H1 (cell line): Measurements from ENCODE around the gene BTRC. TPM values are rescaled to one million over a fixed set of nuclear protein-coding genes. Genes with fewer than 3 reads are reported as not detected.

Experiments
- CTCF ChIA-PET: fragments of 300-600 bp; sonication (Branson Sonifier 250); formaldehyde crosslinking; loops from one replicate; lab custom pipeline; 2021; ENCODE audit not compliant: partially characterized antibody; lab: Charles Lee
- POLR2A ChIA-PET: fragments of 300-600 bp; sonication (Branson Sonifier 250); formaldehyde crosslinking; loops from one replicate; lab custom pipeline; 2021; ENCODE audit warnings: inconsistent platforms; ENCODE audit not compliant: partially characterized antibody; lab: Charles Lee
- DNase-seq, 2 experiments: peaks; one replicate each; pipeline versions ENCODE4 v3.0.0 to v3.0.0-alpha.2; 2010 to 2022; ENCODE audit warnings: low spot score in 2 of 2, low read depth in 1 of 2, mixed read lengths in 1 of 2
- FAIRE-seq: peaks from 2 replicates; lab custom pipeline; 2011; peaks lifted over from hg19 to GRCh38; lab: Jason Lieb, UNC
- H2AFZ ChIP-seq: 2 replicates; pipeline ENCODE4 v1.8.1; 2012; ENCODE audit warnings: low read length, inconsistent platforms
- H2AK5ac ChIP-seq: 2 replicates; pipeline ENCODE4 v1.6.1; 2013; ENCODE audit warnings: low read depth, low read length
- H2BK120ac ChIP-seq: replicated peaks from 2 replicates; pipeline ENCODE3; 2013; ENCODE audit warnings: low read depth, low read length, inconsistent platforms
- H2BK12ac ChIP-seq: 2 replicates; pipeline ENCODE4 v1.6.1; 2013; ENCODE audit warnings: low read depth, low read length
- H2BK15ac ChIP-seq: 2 replicates; pipeline ENCODE4 v1.6.1; 2013; ENCODE audit warnings: low read length
- H2BK20ac ChIP-seq: 2 replicates; pipeline ENCODE4 v1.6.1; 2013; ENCODE audit warnings: low read length
- H2BK5ac ChIP-seq: 2 replicates; pipeline ENCODE4 v1.6.1; 2013; ENCODE audit warnings: low read depth, low read length
- H3K14ac ChIP-seq: 2 replicates; pipeline ENCODE4 v1.6.1; 2013; ENCODE audit warnings: inconsistent platforms; ENCODE audit not compliant: insufficient read length
- H3K18ac ChIP-seq: 2 replicates; pipeline ENCODE4 v1.6.1; 2013; ENCODE audit warnings: low read length; ENCODE audit errors: extremely low read depth
- H3K23ac ChIP-seq: 2 replicates; pipeline ENCODE4 v1.6.1; 2013; ENCODE audit warnings: inconsistent platforms; ENCODE audit not compliant: insufficient read length
- H3K23me2 ChIP-seq: 2 replicates; pipeline ENCODE4 v1.6.1; 2013; ENCODE audit warnings: low read depth, low read length
- H3K27ac ChIP-seq: 2 replicates; pipeline ENCODE4 v1.6.1; 2011; ENCODE audit warnings: low read depth, low read length, inconsistent platforms
- H3K27me3 ChIP-seq, 4 experiments: replicated peaks in 1 of 4; 1 replicate in 1 of 4; 2 replicates in 3 of 4; pipeline versions ENCODE4 v1.6.1 to v1.8.1; 2011 to 2013; ENCODE audit warnings: low read length in 3 of 4, mild to moderate bottlenecking in 3 of 4, inconsistent platforms in 2 of 4, mixed read lengths in 2 of 4, moderate library complexity in 1 of 4; ENCODE audit not compliant: control insufficient read depth in 3 of 4, insufficient read depth in 3 of 4; ENCODE audit errors: extremely low read depth in 1 of 4
- H3K36me3 ChIP-seq, 4 experiments: 2 replicates each; pipeline versions ENCODE4 v1.6.1 to v1.8.1; 2011 to 2013; ENCODE audit warnings: mild to moderate bottlenecking in 4 of 4, low read length in 3 of 4, moderate library complexity in 2 of 4, control low read depth in 1 of 4, inconsistent platforms in 1 of 4; ENCODE audit not compliant: insufficient read depth in 4 of 4, control insufficient read depth in 2 of 4
- H3K4ac ChIP-seq: replicated peaks from 2 replicates; pipeline ENCODE3; 2013; ENCODE audit warnings: low read length, low read depth, mixed read lengths, inconsistent platforms; ENCODE audit not compliant: insufficient read length
- H3K4me1 ChIP-seq, 4 experiments: replicated peaks in 1 of 4; 1 replicate in 1 of 4; 2 replicates in 3 of 4; pipeline versions ENCODE4 v1.6.1 to v1.8.1; 2011 to 2013; ENCODE audit warnings: low read length in 3 of 4, inconsistent platforms in 2 of 4, mixed read lengths in 1 of 4; ENCODE audit not compliant: insufficient read depth in 4 of 4, control insufficient read depth in 3 of 4
- H3K4me2 ChIP-seq, 2 experiments: 2 replicates each; pipeline versions ENCODE4 v1.6.1 to v1.8.1; 2011 to 2013; ENCODE audit warnings: low read depth in 2 of 2, low read length in 2 of 2, control low read depth in 1 of 2, inconsistent platforms in 1 of 2, mild to moderate bottlenecking in 1 of 2; ENCODE audit not compliant: insufficient read depth in 1 of 2
- H3K4me3 ChIP-seq, 4 experiments: fragments of 200-600, 300-600 bp in 1 of 4; sonication (generic), shearing (Covaris generic), sonication (Bioruptor Twin) in 1 of 4; 2 replicates each; pipeline versions ENCODE4 v1.5.1 to v1.8.1; 2011 to 2016; ENCODE audit warnings: low read length in 4 of 4, low read depth in 3 of 4, control low read depth in 2 of 4, inconsistent platforms in 2 of 4, mild to moderate bottlenecking in 2 of 4, mixed read lengths in 1 of 4, moderate library complexity in 1 of 4; ENCODE audit not compliant: insufficient read depth in 2 of 4; ENCODE audit errors: extremely low read depth in 1 of 4
- H3K56ac ChIP-seq: replicated peaks from 2 replicates; pipeline ENCODE3; 2013; ENCODE audit warnings: low read depth, mild to moderate bottlenecking, mixed read lengths, low read length, inconsistent platforms; ENCODE audit not compliant: insufficient read length
- H3K79me1 ChIP-seq: 2 replicates; pipeline ENCODE4 v1.6.1; 2013; ENCODE audit warnings: low read depth, low read length, control low read depth
- H3K79me2 ChIP-seq, 2 experiments: 2 replicates each; pipeline versions ENCODE4 v1.6.1 to v1.8.1; 2012 to 2013; ENCODE audit warnings: low read length in 2 of 2, mild to moderate bottlenecking in 2 of 2, inconsistent platforms in 1 of 2; ENCODE audit not compliant: insufficient read depth in 2 of 2, control insufficient read depth in 1 of 2
- H3K9ac ChIP-seq, 4 experiments: replicated peaks in 1 of 4; 1 replicate in 1 of 4; 2 replicates in 3 of 4; pipeline versions ENCODE4 v1.6.1 to v1.8.1; 2011 to 2013; ENCODE audit warnings: low read depth in 3 of 4, low read length in 3 of 4, control low read depth in 2 of 4, mild to moderate bottlenecking in 2 of 4, moderate library complexity in 2 of 4, inconsistent platforms in 1 of 4; ENCODE audit errors: extremely low read depth in 1 of 4
- H3K9me3 ChIP-seq, 2 experiments: 2 replicates each; pipeline versions ENCODE4 v1.6.1 to v1.8.1; 2012 to 2013; ENCODE audit warnings: mild to moderate bottlenecking in 2 of 2, moderate library complexity in 2 of 2, control low read depth in 1 of 2, inconsistent platforms in 1 of 2, low read depth in 1 of 2, low read length in 1 of 2, mixed read lengths in 1 of 2; ENCODE audit not compliant: insufficient read depth in 2 of 2
- H4K20me1 ChIP-seq, 2 experiments: replicated peaks in 1 of 2; 2 replicates each; pipeline versions ENCODE3 to v1.8.1; 2011 to 2013; ENCODE audit warnings: inconsistent platforms in 2 of 2, low read length in 2 of 2, mild to moderate bottlenecking in 1 of 2; ENCODE audit not compliant: insufficient read depth in 2 of 2, control insufficient read depth in 1 of 2
- H4K5ac ChIP-seq: 2 replicates; pipeline ENCODE4 v1.6.1; 2013; ENCODE audit warnings: low read length, low read depth, mixed read lengths, inconsistent platforms; ENCODE audit not compliant: insufficient read length
- H4K8ac ChIP-seq: 2 replicates; pipeline ENCODE4 v1.8.0; 2013; ENCODE audit warnings: mild to moderate bottlenecking, moderate library complexity, low read length, inconsistent platforms; ENCODE audit not compliant: insufficient read depth; ENCODE audit errors: extremely low read depth
- H4K91ac ChIP-seq: replicated peaks from 2 replicates; pipeline ENCODE3; 2013; ENCODE audit warnings: low read length, mixed read lengths, inconsistent platforms; ENCODE audit not compliant: insufficient read length
- CHD1 ChIP-seq: IDR thresholded peaks from 2 replicates; pipeline ENCODE4 v1.6.1; 2012; ENCODE audit warnings: low read depth, low read length, improper control_type of control experiment
- CHD2 ChIP-seq: IDR thresholded peaks from 2 replicates; pipeline ENCODE4 v1.6.1; 2012; ENCODE audit warnings: low read length, improper control_type of control experiment
- FOSL1 ChIP-seq: IDR thresholded peaks from 2 replicates; pipeline ENCODE4 v1.6.1; 2011; ENCODE audit warnings: mild to moderate bottlenecking, low read depth, low read length, moderate library complexity; ENCODE audit not compliant: insufficient read depth
- HDAC6 ChIP-seq: IDR thresholded peaks from one replicate; pipeline ENCODE4 v1.7.1; 2012; ENCODE audit warnings: low read depth, mild to moderate bottlenecking, inconsistent platforms, low read length, moderate library complexity
- KDM1A ChIP-seq: fragments of 200-600, 300-600 bp; sonication (generic); IDR thresholded peaks from 2 replicates; pipeline ENCODE4 v1.7.1; 2016; ENCODE audit warnings: mild to moderate bottlenecking, low read length, borderline replicate concordance
- RAD21 ChIP-seq, 2 experiments: IDR thresholded peaks in 1 of 2; conservative IDR thresholded peaks in 1 of 2; 2 replicates each; pipeline ENCODE4 v1.6.1; 2011; ENCODE audit warnings: low read depth in 2 of 2, low read length in 2 of 2, improper control_type of control experiment in 1 of 2, inconsistent platforms in 1 of 2, mild to moderate bottlenecking in 1 of 2, moderate library complexity in 1 of 2
- SP2 ChIP-seq: IDR thresholded peaks from 2 replicates; pipeline ENCODE4 v1.6.1; 2012; ENCODE audit warnings: mild to moderate bottlenecking, low read length, inconsistent platforms
- TBP ChIP-seq: IDR thresholded peaks from 2 replicates; pipeline ENCODE4 v1.6.1; 2011; ENCODE audit warnings: low read depth, low read length, improper control_type of control experiment
- WGBS, 2 experiments: shearing (Covaris generic) in 1 of 2; methylation state at CpG; one replicate each; pipeline versions ENCODE4 v1.1.6 to v1.1.7; 2013 to 2015; ENCODE audit warnings: low lambda C conversion rate in 2 of 2, mixed read lengths in 2 of 2, inconsistent platforms in 1 of 2, low coverage in 1 of 2, missing lambda C conversion rate in 1 of 2; ENCODE audit not compliant: insufficient replicate concordance in 2 of 2, insufficient coverage in 1 of 2, insufficient read length in 1 of 2; ENCODE audit errors: extremely low coverage in 1 of 2, missing lambda C conversion rate in 1 of 2; 5-methylcytosine and 5-hydroxymethylcytosine counted together
- polyA plus RNA-seq, 7 experiments: library from polyadenylated mRNA; depleted of rRNA in 3 of 7; stranded (reverse) in 5 of 7; unstranded in 2 of 7; fragments of >200 nt in 5 of 7; fragments of 200-250 nt in 2 of 7; gene quantifications; 1 replicate in 5 of 7; 2 replicates in 1 of 7; 4 replicates in 1 of 7; pipeline versions ENCODE4 v1.2.1 to v1.2.3, GENCODE V29; 2011 to 2013; ENCODE audit warnings: missing spikeins in 2 of 7, mixed read lengths in 2 of 7
- total RNA-seq: library from RNA; stranded (reverse); fragmentation: NEBNext Ultra II Directional; extraction: Animal tissue kit (Norgen Biotek cat#: 25700); gene quantifications from 2 replicates; pipeline ENCODE4 v1.2.1, GENCODE V29; 2021
- TF ChIP-seq, protein P1 (sequence below): IDR thresholded peaks from 2 replicates; pipeline ENCODE4 v1.6.1; 2011; ENCODE audit warnings: low read length, improper control_type of control experiment

The BTRC gene
- total and polyA plus RNA-seq, 2 of the 8 experiments (the other 6 are each of a cell fraction or from before 2014, with no cell fraction given), result 9.9 to 24.7 TPM

DNA sequence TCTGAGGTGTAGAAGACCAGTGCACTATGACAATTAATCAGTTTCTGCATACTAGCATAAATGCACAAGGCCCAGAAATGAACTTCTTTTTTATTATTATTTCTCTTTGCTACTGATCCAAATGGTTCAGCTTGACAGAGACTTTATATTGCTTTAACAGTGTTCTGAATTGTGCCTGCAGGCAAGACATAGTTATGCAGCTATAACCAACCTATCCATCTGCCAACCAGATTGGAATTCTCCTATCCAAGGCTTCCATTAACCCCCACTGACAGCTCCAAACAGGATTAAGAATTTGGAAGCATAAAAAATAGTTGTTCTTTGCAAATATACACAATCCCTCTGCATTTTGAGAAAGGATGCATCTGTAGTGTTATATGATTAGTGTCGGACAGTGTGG lies 98.2 kb downstream of the BTRC start:
- WGBS, 2 experiments, result 88% methylated on average over 1 of the region's 1 CpG; no CpG with 5 or more reads in 1 of the 2 experiments
- CTCF ChIA-PET, result interaction anchor here (4.3 to 19.9 kb wide), 4 partner anchors 8 to 148 kb away, joined by 18 to 417 read pairs (median 48); no protein-coding TSS in a partner anchor
- H4K8ac ChIP-seq, result no peak overlapping the region

More for the DNA sequence above, 98.2 kb downstream of the BTRC start:
- no peaks in the 10 kb centered on the region for H3K9me3 ChIP-seq
- H3K4me3 ChIP-seq, result no peak overlapping the region
- H3K79me1 ChIP-seq, result no peaks in the 10 kb centered on the region
- DNase-seq, result no peak
- H3K18ac ChIP-seq, result no peak overlapping the region
- no peak overlapping the region for H4K5ac ChIP-seq
- H2AK5ac ChIP-seq, result no peak overlapping the region
- H3K4me1 ChIP-seq, result peaks cover 0 to under 1% (median 0%) of the 10 kb centered on the region in 4 experiments; a peak in 1 of 7 replicates
- H3K4ac ChIP-seq, result no peak overlapping the region
- H4K91ac ChIP-seq, result no peak overlapping the region
- H3K14ac ChIP-seq, result no peak overlapping the region
- POLR2A ChIA-PET, result no interaction called here
- H3K23ac ChIP-seq, result no peak overlapping the region
- no peak overlapping the region for H2AFZ ChIP-seq
- no peak overlapping the region for H2BK5ac ChIP-seq
- no peak overlapping the region for H2BK120ac ChIP-seq
- no peak overlapping the region for H3K27ac ChIP-seq
- no peaks in the 10 kb centered on the region for H3K23me2 ChIP-seq
- no peak overlapping the region for H2BK12ac ChIP-seq
- no peak overlapping the region for H2BK20ac ChIP-seq
- no peak overlapping the region for H2BK15ac ChIP-seq
- H3K9ac ChIP-seq, result no peak overlapping the region
- no peaks in the 10 kb centered on the region for H3K27me3 ChIP-seq
- peaks cover 3 to 5% of the 10 kb centered on the region in 2 experiments for H4K20me1 ChIP-seq
- no peak for TF ChIP-seq CHD1
- no peak for TF ChIP-seq TBP
- TF ChIP-seq SP2, result no peak
- no peak for TF ChIP-seq FOSL1
- TF ChIP-seq, protein P1, sequence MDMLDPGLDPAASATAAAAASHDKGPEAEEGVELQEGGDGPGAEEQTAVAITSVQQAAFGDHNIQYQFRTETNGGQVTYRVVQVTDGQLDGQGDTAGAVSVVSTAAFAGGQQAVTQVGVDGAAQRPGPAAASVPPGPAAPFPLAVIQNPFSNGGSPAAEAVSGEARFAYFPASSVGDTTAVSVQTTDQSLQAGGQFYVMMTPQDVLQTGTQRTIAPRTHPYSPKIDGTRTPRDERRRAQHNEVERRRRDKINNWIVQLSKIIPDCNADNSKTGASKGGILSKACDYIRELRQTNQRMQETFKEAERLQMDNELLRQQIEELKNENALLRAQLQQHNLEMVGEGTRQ, result no peak
- no peak for TF ChIP-seq KDM1A
- TF ChIP-seq CHD2, result no peak
- no peak for TF ChIP-seq RAD21 (IDR thresholded peaks at IDR 0.05 in 1 of 2, conservative IDR thresholded peaks at IDR 0.05 in 1 of 2; ENCODE audit: low read depth in 2 of 2, low read length in 2 of 2)
- TF ChIP-seq HDAC6, result no peak
- no peak overlapping the region for H3K56ac ChIP-seq
- no peaks in the 10 kb centered on the region for H3K79me2 ChIP-seq
- no peak overlapping the region for H3K4me2 ChIP-seq
- no peak for FAIRE-seq
- H3K36me3 ChIP-seq, result no peaks in the 10 kb centered on the region
